HUES6 (cell line): Measurements from ENCODE around the gene ADH4.
"Not testable (repeated sequence)": the region's sequence is repeated elsewhere in the genome, so short reads cannot be mapped to it uniquely, and the experiment has no call there.

Experiments
- H3K27ac ChIP-seq: 2 replicates; pipeline ENCODE4 v1.7.0; 2013; ENCODE audit warnings: low read depth, mild to moderate bottlenecking, low read length, inconsistent platforms
- H3K27me3 ChIP-seq: 2 replicates; pipeline ENCODE4 v1.6.1; 2013; ENCODE audit warnings: low read length; ENCODE audit not compliant: control insufficient read depth, insufficient read depth
- H3K36me3 ChIP-seq: 2 replicates; pipeline ENCODE4 v1.6.1; 2013; ENCODE audit warnings: low read length; ENCODE audit not compliant: control insufficient read depth, insufficient read depth
- H3K4me1 ChIP-seq: 2 replicates; pipeline ENCODE4 v1.6.1; 2013; ENCODE audit warnings: low read length; ENCODE audit not compliant: control insufficient read depth, insufficient read depth
- H3K4me3 ChIP-seq: 2 replicates; pipeline ENCODE4 v1.5.1; 2013; ENCODE audit warnings: low read depth, low read length
- H3K9ac ChIP-seq: one replicate; pipeline ENCODE4 v1.6.1; 2013; ENCODE audit warnings: mild to moderate bottlenecking, low read length
- H3K9me3 ChIP-seq: 2 replicates; pipeline ENCODE4 v1.6.1; 2013; ENCODE audit warnings: low read depth, low read length; ENCODE audit not compliant: control insufficient read depth, insufficient read depth

ADH4 gene

DNA sequence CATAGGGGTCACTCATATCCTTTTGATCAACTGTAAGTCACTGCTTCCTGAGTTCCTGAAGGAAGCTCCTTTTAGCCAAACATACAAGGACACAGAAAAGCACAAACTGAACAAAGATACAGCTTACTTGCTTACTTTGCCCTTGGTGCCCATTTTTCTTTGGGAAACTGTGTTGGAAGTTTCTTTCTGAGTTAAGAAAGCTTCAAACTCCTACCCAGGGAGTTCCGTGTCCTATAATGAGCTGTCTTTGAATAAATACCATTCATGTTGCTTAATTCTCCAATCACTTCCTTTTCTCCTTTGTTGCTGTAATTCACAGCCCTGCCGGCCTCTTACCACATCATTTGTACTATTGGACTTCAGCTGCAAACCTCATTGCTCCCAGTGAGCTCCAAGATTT is at the start of gene ADH4:
ADH4 (minus strand) TSS at position 228 of the 400 bp plus-strand sequence; CDS start at position 153, 75 bp downstream.
- H3K9me3 ChIP-seq = no peaks in the 10 kb centered on the region; the same call in 1 of the 2 replicates
- no peaks in the 10 kb centered on the region for H3K27me3 ChIP-seq
- no peak within 1 kb of the TSS for H3K4me3 ChIP-seq
- no peak within 1 kb of the TSS for H3K27ac ChIP-seq
- no peak within 1 kb of the TSS for H3K9ac ChIP-seq
- H3K36me3 ChIP-seq = no peaks in the 10 kb centered on the region
- no peaks in the 10 kb centered on the region for H3K4me1 ChIP-seq

DNA sequence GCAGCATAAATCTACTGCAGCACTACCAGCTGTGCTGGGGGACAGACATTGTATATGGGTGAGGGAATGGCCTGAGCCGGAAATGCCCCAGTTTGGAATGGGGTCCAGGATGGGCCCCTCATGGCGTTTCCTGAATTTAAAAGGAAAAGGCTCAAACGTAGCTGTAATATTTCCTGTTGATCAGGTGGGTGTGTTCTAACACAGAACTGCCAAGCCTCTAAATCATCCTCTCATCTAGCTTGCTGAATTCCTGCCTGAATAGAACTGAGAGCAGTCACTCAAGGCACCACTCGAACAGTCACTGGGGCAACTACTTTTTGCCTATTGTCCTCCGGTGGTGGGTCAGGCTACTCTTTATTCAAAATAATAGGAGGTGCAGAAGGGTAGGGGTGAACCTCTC is 46.2 kb upstream of the ADH4 start:
- Histone ChIP-seq H3K9ac (no peak overlapping the region), H3K27me3 (no peaks in the 10 kb centered on the region), H3K4me1 (no peaks in the 10 kb centered on the region), H3K36me3 (no peaks in the 10 kb centered on the region), H3K9me3 (peaks cover 45% of the 10 kb centered on the region), H3K27ac (no peak overlapping the region), H3K4me3 (no peak overlapping the region)

DNA sequence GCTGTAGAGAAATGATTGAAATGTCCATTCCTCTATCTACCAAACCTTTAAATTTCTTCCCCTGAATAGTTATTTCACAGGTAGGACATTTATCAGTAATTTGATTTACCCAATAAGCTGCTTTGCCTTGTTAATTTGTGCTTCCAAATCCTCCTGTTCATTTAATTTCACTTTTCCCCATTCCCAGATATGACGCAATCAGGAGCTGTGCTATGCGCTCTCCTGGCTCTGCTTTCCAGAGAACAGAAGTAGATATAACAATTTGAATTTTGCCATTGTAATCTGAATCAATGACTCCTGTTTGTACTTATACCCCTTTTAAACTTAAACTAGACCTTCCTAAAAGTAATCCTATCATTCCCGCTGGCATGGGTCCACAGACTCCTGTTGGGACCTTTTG is 45.8 kb upstream of the ADH4 start:
- H3K27me3 ChIP-seq, H3K4me1 ChIP-seq, H3K9ac ChIP-seq, H3K4me3 ChIP-seq, H3K36me3 ChIP-seq, H3K27ac ChIP-seq: not testable (repeated sequence)
- H3K9me3 ChIP-seq = peaks cover 47% of the 10 kb centered on the region

GRCh38 chr4:99186029-99186428 is 41.9 kb upstream of the ADH4 start:
- Histone ChIP-seq H3K9me3 (peaks cover 36% of the 10 kb centered on the region), H3K9ac (no peak overlapping the region), H3K4me3 (no peak overlapping the region), H3K27me3 (no peaks in the 10 kb centered on the region), H3K27ac (no peak overlapping the region), H3K4me1 (no peaks in the 10 kb centered on the region), H3K36me3 (no peaks in the 10 kb centered on the region)

GRCh38 chr4:99185581-99185980 is 41.5 kb upstream of the ADH4 start:
- no peak overlapping the region for H3K4me3 ChIP-seq
- no peak overlapping the region for H3K27ac ChIP-seq
- H3K9me3 ChIP-seq = peaks cover 34% of the 10 kb centered on the region
- H3K9ac ChIP-seq = no peak overlapping the region
- H3K4me1 ChIP-seq = no peaks in the 10 kb centered on the region
- no peaks in the 10 kb centered on the region for H3K36me3 ChIP-seq
- no peaks in the 10 kb centered on the region for H3K27me3 ChIP-seq

DNA sequence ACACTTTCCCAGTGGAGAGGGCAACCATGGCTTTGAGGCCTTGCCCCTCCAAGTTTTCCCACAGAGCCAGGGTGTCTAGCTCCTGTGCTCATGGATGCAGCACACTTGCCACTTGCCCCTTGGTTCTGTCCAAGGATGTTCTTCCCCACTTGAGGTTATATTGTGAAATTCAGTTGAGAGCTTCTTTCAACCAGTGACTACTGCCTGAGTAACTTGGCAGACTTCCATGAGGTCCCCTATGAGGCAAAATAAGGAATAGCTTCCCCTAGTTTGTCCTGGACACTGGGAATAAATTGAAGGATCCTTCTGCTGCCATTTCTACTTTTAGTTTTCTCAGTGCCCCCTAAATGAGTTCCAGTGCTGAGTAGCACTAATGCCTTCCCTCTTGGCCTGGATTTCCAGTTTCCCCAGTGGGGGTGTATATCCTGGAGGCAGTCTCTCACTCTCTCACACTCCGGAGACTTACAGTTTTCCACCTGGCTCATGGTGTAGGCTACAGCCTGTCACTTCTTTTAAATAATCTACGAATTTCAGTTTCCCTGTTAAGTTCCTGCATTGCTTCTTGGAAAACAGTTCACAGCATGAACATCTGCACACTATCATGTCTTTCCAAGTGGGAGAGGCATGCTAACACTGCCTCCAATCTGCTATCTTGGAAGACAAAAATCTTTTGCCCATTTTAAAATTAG is 36.4 kb upstream of the ADH4 start:
- Histone ChIP-seq H3K9me3 (peaks cover 6% of the 10 kb centered on the region), H3K4me1 (no peaks in the 10 kb centered on the region), H3K36me3 (no peaks in the 10 kb centered on the region), H3K27me3 (no peaks in the 10 kb centered on the region), H3K4me3 (no peak overlapping the region), H3K9ac (no peak overlapping the region), H3K27ac (no peak overlapping the region)

DNA sequence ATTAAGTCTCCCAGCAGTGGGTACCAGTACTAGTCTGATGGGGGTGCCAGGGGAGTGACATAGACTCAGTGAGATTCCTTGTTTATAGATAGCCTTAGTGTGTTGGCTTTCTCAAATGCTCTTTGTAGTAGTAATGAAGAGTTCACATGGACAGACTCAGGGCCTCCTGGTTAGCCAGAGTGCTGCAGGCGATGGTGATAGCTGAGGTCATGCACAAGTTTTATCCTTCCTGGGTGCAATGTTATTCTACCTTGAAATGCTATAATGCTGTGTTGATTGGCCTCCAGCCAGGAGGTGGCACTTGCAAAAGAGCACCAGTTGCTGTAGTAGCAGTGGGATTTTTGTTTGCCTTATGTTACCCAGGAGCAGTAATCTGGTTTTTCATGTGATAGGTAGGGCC is 35.5 kb upstream of the ADH4 start:
- Histone ChIP-seq H3K36me3 (no peaks in the 10 kb centered on the region), H3K4me3 (no peak overlapping the region), H3K27me3 (no peaks in the 10 kb centered on the region), H3K9ac (no peak overlapping the region), H3K27ac (no peak overlapping the region), H3K9me3 (peaks cover under 1% of the 10 kb centered on the region; the same call in 1 of the 2 replicates), H3K4me1 (no peaks in the 10 kb centered on the region)

DNA sequence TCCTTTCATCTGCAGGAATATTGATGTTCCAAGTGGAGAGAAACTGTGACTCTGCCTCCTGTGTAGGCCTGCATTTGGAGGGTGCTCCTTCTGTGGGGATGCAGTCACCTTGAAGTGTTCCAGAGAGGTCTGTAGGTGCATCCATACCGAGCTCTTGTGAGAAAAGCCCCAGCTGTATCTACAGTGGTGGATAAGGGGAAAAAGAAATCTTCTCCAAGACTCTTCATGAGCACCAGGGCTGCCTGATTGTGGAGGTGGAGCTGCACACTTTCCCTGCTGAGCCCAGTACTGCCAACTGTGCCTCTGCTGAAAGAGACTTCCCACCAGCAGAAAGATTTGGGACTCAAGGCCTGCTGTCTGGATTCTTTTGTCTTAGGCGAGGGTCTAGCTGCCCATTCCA is 35.1 kb upstream of the ADH4 start:
- H3K27me3 ChIP-seq = no peaks in the 10 kb centered on the region
- no peak overlapping the region for H3K27ac ChIP-seq
- H3K36me3 ChIP-seq = no peaks in the 10 kb centered on the region
- no peak overlapping the region for H3K4me3 ChIP-seq
- no peaks in the 10 kb centered on the region for H3K9me3 ChIP-seq
- no peak overlapping the region for H3K9ac ChIP-seq
- H3K4me1 ChIP-seq = no peaks in the 10 kb centered on the region

DNA sequence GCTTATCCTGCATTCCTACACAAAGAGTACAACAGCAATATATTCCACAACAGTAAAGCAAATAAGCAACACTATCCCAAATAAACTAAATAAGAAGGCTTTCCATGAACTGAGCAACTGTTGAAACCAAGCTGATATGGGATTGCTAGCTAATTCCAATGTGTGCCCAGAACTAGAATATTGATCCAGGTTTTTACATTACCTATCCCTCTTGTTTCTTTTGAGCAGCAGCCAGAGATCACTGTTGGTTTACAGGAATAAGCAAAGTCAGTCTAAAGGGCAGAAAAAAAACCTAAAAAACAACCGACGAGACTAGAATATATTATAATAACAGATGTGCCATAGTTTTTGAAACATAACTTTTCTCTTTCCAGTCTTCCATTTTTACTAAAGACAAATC is 22.4 kb upstream of the ADH4 start:
- Histone ChIP-seq H3K9ac (no peak overlapping the region), H3K4me1 (no peaks in the 10 kb centered on the region), H3K9me3 (no peaks in the 10 kb centered on the region), H3K36me3 (no peaks in the 10 kb centered on the region), H3K27ac (no peak overlapping the region), H3K4me3 (no peak overlapping the region), H3K27me3 (no peaks in the 10 kb centered on the region)

GRCh38 chr4:99165978-99166377 is 21.9 kb upstream of the ADH4 start:
- Histone ChIP-seq H3K36me3 (no peaks in the 10 kb centered on the region), H3K9me3 (no peaks in the 10 kb centered on the region), H3K4me3 (no peak overlapping the region), H3K27ac (no peak overlapping the region), H3K4me1 (no peaks in the 10 kb centered on the region), H3K27me3 (no peaks in the 10 kb centered on the region), H3K9ac (no peak overlapping the region)

DNA sequence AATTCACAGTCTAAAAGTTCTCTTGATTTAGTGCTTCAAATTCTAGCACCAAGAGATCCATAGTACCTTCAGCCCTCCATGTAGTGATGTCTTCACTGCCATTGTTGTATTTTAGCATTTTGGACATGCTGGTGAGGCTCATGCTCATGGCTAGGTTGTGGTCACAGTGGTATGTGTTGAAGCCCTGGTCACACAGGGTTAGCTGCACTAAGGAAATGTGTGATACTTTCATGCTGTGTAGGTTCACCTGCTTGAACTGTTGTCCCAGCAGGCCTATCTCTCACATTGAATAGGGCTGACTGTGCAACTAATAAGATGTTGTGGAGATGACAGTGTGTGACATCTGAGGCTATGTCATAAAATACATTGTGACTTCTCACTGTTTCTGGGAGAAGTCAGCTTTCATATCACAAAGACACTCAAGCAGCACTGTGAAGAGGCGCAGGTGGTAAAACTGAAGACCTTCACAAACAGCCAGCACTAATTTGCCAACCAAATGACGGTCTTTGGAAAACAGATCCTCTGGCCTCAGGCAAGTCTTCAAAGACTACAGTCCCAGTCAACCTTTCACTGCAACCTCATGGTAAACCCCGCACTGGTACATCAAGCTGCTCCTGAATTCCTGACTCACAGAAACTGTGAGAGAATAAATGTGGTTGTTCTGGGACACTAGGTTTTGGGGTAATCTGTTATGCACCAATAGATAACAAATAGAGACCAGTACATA is 17.4 kb upstream of the ADH4 start:
- no peaks in the 10 kb centered on the region for H3K27me3 ChIP-seq
- H3K4me3 ChIP-seq = no peak overlapping the region
- H3K27ac ChIP-seq = no peak overlapping the region
- no peaks in the 10 kb centered on the region for H3K4me1 ChIP-seq
- no peaks in the 10 kb centered on the region for H3K9me3 ChIP-seq
- no peaks in the 10 kb centered on the region for H3K36me3 ChIP-seq
- no peak overlapping the region for H3K9ac ChIP-seq
